GM18520 (cell line): Measurements from ENCODE around the gene NCOR2.

Source experiments
- ATAC-seq: cut with Tn5 transposase; IDR thresholded peaks from one replicate; pipeline ENCODE4 v1.9.1; 2021; ENCODE audit not compliant: unreplicated experiment

The NCOR2 gene

DNA sequence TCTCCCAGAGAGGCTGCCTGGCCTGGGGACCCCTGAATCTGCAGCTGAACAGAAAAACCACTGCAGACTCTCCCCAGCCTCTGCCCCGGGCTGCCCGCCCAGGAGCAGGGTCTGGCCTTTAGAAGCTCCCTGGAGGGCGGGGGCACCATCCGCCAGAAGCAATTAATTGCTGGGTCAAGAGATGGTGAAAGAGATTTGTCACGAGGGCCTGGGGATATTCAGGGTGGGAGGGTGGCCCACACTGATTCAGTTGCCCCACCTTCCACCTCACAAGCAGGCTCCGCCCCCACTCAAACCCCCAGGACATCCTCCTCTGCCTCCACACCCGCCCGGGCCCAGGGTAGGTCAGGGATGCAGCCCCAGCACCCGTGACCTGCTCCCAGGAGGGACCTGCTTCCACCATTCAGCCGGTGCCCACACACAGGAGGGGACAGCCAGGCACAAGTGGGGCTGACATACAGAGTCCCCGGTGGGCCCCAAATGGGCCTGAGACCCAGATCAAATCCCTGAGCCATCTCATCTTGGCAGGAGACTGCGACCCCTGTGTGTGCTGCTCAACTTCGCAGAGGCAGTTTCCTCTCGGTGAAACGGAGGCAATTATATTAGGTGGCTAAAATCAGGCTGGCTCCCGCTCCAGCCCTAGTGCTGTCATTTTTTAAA, 23.0 kb downstream of the NCOR2 start:
- no peak for ATAC-seq

DNA sequence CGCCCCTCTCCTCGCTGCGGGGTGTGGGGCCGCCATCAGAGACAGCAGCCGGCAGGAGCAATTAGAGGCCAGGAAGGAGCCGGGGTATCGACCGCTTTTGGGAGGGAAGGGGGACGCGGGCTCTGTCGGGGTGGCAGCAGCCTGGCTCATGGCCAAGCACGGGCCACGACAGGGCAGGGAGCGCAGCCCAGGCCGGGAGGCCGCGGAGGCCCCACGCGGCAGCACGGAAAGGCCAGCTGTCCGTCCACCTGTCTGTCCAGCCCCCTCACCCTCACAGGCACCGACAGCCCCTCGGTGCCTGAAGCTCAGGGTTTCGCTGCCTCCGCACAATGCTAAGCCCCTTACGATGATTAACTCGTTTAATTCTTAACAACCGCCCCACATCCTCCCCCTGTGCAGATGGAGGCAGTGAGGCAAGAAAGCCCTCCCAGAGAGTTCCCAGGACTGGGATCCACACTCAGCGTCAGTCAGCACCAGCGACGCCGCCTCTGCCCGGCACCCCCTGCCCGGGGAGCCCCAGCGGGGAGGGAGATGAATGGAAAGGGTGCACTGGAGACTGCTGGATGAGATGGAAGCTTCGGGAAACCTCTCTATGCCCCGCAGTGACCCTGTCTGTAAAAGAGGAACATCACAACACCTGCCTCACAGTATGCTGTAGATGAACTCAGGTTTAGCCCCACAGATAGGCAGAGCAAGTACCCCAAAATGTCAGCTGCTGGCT, 23.7 kb downstream of the NCOR2 start:
- ATAC-seq = no peak

DNA sequence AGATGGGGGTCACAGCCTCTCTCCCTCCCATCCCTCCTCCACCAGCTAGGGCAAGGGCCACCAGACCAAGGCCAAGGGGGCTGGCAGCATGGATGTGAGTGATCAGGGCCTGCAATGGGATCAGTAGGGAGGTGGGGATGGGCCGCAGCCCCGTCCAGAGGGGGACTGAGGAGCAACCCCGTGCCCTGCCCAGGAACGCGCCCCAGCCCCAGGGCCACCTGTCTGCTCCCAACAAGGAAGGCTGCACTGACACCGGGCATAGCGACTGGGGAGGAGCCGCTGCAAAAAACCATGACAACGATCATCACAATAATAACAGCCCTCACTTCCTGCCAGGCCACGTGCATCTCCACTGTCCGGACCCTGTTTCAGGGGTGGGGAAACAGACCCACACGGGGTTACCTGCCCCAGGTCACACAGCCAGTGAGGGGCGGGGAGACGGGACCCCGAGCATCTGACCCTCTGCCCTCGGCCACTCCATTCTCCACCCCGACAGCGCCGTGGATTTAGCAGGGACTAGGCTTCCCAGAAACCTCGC, 24.3 kb downstream of the NCOR2 start:
- no peak for ATAC-seq

DNA sequence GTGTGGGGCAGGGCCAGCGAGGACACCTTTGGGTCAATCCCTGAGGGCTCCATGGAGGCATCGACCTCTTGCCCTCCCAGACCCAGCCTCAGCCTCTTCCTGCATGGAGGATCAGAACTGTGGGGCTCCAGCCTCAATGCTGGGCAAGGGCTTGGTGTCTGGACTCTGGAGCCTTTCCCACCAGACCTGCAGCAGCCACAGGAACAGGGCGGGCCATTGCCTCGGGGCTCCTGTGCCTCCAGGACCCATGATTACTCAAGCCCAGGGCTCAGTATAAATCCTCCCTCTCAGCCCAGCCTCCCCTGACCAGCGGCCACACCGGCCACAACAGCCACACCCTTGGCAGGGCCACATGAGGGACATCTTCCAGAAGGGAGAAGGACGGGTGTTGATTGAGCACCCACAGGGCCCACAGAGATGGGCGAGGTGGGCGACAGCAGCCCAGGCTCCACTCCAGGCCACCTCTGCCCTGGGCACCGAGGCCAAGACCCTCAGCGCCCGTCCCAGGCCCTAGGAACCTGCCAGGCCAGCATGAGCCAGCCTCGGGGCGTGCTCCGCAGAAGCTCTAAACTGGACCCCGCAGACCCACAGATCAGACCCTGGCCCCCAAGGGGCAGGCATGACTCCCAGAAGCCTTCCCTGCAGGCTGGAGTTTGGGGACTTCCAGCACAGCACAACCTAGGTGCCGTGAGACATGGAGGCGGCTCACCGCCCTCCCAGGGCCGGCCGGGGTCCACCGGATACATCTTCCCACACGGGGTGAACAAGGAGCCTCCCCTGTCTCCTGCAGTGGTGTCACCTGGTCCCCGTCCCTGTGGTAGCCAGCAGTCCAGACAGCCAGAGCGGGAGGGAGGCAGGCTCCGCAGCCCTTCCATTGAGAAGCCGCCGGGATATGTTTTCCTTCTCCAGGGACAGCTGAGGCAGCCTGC, 25.1 kb downstream of the NCOR2 start:
- no peak for ATAC-seq

DNA sequence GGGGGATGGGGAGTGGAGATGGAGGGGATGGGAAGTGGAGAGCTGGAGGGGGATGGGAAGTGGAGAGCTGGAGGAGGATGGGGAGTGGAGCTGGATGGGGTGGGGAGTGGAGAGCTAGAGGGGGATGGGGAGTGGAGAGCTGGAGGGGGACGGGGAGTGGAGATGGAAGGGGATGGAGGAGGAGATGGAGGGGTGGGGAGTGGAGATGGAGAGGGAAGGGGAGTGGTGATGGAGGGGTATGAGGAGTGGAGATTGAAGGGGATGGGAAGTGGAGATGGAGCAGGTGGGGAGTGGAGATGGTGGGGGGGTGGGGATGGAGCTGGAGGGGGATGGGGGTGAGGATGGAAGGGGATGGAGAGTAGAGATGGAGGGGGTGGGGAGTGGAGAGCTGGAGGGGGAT, 26.1 kb downstream of the NCOR2 start:
- ATAC-seq = no peak

DNA sequence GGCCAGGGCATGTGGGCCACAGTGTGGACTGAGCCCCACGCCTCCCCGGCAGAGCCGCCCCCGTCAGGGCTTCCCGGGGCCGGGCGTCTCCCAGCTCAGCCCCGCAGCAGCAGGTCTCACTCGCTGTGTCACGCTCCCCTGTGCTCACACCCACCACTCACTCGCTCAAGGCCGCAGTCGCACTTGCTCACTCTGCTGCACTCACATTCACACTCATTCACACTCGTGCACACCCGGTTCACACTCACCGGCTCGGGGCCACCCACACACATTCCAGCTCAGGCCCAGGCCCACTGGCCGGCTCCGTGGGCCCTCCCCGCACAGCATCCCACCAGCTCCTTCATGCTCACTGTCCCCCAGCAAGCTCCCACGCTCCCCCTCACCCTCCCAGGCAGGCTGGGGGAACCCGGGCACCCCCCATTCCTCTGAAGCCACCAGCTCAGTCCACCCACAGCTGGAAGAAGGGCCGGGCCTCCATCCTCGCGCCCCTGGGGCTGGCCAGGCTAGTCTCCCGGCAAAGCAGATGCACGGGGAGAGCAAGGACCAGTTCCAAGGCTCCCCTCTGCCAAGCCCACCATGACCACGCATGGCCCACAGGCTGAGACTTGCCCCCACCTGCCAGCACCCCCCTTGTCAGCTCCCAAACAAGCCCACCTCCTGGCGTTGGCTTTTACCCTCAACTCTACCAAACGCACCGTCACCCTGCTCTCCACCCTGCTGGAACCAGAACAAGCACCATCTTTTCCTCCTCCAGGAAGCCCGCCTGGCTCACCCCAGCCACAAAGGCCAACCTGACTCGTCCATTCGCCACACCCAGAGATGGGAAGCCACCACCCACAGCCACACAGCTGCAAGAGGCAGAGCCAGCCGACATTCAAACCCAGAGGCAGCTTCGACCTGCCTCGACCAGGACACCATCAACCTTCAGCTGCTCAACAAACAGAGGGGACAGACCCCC, 28.0 kb downstream of the NCOR2 start:
- ATAC-seq = no peak

DNA sequence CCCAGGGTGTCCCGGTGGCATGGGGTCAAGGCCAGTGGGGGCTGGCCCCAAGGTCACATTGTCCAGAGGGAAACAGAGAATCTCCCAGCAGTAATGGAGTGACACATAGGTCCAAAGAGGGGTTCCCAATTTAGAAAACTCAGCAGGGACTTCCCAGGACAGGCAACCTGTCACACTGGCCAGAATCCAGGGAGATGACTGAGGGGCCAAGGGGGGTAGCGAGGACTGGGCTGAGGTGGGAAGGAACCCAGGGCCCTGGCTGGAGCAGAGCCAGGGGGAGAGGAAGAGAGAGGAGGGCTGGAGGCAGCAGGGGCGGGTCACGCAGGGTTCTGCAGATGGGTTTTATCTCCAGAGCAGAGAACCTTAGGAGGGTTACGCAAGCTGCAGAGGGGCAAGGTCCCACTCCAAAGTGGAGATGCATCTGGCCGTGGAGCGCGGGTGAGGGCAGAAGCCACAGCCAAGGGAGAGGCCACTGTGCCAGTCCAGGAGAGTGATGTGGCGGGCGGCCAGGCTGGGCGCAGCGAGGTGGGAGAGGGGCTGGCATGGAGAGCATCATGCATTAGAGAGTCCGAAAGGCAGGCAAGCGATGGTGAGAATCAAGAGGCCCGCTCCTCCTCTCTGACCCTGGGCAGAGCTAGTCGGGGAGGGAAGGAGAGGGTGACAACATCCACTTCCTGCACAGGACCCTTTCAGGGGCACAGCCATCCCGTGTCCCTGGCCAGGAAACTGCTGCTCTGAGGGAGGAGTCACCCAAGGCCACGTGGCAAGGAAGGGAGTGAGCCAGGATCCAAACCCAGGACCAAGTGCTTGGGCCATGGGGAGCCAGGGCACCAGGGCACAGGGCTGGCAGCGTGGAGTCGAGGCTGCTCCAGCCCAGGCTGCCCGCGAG, 29.0 kb downstream of the NCOR2 start:
- ATAC-seq = no peak

DNA sequence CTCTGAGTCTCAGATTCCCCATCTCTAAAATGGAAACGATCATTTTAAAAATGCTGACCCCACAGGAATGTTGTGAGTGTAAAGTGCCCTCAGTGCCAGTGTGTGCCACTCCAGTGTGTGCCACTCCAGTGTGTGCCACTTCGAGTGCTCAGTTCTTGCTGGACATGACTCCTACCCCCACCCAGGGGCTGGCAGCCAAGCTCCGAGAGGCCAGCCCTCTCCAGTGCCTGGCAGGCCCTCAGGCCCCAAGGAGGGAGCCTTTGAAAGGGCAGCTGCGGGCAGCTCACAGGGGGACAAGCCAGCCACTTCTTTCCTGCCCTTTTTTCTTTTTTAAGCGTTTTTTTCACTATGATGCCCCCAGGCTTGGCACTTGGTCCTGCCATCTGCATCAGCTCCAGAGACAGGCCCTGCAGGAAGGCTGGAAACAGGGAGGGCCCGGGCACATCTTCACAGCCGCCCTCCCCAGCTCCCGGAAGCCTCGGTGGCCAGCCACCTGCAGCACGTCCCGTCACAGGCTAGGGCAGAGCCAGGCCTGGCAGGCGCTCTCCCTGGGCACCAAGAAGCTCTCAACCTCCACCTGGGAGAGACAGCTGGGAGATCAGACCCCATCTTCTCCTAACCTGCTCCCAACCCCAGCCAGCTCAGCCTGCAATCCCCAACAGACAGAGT, 29.8 kb downstream of the NCOR2 start:
- no peak for ATAC-seq

DNA sequence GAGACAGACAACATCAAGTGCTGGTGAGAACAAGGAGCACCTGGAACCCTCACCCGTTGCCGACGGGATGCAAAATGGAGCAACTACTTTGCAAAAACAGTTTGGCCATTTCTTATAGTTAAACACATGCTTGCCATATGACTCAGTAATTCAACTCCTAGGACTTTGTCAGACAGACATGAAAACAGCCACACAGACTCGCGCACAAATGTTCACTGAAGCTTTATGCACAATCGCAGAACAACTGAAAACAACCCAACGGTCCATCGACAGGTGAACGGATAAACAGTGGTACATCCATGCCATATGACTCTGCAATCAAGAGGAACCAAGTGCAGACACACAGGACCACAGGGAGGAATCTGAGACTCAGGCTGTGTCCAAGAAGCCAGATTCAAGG, 30.8 kb downstream of the NCOR2 start:
- no peak for ATAC-seq

DNA sequence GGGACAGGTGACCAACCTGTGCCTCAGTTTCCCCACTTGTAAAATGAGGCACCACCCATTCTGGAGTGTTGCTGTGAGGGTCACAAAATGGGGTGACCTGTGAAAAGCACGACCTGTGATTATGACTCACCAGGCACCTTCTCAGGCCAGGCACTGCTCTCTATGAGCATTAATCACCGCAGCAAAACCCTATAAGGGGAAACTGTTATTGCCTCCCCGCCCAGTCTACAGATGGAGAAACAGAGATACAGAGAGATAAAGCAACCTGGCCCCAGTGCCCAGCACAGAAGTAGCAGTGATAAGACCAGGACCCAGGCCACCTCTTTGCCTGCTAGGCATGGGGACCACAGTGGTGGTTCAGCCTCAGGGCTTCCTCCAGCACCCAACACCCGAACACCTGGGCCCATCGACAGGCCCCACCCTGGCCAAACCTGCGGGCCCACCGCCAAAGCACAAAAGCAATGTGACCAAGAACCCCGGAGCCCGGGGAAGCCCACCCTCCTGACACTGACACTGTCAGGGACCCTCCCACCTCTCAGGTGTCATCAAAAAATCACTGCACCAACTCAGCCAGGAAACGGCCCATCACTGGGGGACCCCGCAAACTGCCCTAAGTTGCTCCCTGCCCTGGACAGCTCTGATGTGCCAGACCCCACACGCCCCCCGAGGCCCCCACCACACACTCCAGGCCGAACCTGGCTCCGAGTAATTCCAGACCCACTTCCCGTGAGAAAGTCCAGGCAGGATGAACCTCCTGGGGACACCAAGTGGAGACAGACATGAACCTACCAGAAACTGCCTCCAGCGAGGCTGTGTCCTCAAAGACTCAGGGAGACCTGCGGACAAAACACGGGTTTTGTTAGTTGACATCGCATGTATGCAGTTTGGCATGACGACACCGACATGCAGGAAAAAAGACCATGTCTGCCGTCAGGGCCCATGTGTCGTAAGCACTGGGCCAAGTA, 32.4 kb downstream of the NCOR2 start:
- ATAC-seq = no peak

DNA sequence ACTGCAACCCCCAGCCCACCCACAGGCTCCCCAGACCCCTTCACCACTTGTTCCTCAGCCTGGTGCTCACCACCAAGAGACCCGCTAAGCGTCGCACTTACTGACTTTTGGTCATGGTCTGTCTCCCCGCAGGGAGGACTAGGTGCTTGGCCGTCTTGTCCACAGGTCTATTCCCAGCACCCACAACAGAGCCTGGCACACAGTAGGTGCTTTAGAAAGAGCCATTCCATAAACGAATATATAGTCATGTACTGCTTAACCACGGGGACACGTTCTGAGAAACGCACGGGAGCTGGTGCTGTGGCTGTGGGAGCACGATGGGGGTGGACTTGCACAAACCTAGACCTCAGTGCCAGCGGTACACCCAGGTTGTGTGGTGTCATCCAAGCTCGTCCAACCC, 34.0 kb downstream of the NCOR2 start:
- no peak for ATAC-seq

DNA sequence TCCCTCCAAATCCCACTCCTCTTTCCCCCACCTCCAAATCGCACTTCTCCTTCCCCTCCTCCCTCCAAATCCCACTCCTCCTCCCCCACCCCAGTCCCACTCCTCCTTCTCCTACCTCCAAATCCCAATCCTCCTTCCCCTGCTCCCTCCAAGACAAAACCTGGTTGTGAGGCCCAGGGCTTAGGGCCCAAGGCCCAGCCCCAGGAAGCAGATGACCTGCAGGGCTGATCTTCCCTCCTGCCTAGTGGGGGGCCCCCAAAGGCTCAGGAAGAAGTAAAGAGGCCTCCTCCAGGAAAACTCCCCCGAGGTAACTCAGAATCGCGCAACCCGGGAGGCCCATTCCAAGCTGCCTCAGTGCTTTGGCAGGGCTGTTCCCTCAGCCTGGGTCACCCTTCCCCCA, 34.4 kb downstream of the NCOR2 start:
- no peak for ATAC-seq

DNA sequence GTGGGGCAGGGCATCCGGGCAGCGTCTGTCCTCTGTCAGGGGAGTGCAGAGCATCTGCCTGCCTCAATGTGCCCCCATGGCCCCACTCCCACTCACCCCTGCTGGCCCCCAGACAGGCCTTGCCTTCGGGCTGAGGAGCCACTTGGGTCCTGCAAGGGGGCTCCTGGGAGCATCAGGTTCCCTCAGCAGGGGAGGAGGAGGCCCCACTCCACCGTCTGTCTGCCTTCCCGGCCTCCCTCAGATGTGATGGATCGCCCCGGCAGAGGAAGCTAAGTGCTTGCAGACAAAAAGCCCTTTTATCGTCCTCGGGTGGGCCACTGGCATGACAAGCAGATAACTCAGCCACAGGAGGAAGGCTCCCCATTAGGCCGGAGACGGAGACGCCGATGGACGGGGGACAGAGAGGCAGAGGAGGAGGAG, 35.1 kb downstream of the NCOR2 start:
- no peak for ATAC-seq

DNA sequence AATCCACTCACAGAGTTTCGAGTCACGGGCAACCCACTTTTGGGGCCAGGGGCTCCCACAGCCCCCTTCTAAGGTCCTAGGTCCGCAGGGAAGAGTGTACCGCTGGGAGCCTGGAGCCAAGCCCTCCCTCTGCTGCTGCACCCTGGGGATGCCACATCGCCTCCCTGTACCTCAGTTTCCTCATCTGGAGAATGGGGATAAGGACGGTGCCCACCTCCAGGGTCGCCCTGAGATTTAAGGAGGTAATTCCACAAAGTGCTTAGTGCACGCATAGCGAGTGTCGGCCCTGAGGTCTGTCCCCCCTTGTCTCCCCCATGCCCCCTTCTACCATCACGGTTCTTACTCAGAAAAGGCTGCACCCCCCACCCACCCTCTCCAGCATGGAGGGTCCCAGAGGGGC, 35.5 kb downstream of the NCOR2 start:
- no peak for ATAC-seq

DNA sequence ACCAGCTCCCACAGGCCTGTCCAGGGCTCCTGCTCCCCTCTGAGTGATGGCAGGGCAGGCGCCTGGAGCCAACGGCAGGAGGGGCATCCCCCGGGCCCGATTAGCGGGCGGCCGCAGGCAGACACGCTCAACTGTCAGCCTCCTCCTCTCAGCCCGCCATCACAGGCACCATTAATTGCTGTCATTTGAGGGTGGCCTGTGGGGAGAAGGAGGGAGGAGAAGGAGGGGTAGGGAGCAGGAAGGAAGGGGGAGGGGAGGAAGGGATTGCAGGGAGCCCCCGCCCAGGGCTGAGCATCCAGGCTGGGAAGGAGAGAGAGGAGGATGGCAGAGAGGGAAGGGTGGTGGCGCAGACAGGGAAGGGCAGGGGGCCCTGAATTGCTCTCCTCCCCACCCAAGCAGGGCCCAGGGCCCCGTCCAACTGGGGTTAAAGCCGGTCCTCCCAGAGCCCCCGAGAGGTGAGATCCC, 36.1 kb downstream of the NCOR2 start:
- no peak for ATAC-seq

DNA sequence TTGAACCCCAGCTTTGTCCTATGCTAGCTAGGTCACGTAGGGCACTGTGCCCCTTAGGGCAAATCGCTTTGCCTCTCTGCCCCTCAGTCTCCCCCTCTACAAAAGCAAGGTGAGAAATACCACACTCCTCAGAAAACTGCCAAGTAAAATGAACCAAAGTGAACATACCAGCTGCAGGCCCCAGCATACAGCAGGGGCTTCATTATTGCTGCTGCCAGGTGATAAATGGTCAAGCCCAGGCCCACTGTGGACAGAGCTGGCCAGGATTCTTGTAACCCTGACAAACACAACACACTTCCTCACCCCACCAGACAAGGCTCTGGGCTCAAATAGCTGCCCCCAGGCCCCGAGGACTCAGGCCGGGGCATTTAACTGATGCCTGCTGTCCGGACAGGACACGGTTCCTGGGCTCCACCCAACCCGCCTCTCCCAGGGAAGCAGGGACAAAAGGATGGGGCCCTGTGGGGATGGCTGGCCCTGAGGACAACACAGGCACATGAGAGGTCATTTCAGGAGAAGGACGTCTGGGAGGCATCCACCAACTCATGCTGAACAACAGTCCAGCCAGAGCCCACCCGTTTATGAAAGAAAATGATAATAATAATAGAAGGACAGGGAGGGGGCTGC, 36.7 kb downstream of the NCOR2 start:
- ATAC-seq = no peak
